ENCODE results near the gene RMRP.

DNA sequence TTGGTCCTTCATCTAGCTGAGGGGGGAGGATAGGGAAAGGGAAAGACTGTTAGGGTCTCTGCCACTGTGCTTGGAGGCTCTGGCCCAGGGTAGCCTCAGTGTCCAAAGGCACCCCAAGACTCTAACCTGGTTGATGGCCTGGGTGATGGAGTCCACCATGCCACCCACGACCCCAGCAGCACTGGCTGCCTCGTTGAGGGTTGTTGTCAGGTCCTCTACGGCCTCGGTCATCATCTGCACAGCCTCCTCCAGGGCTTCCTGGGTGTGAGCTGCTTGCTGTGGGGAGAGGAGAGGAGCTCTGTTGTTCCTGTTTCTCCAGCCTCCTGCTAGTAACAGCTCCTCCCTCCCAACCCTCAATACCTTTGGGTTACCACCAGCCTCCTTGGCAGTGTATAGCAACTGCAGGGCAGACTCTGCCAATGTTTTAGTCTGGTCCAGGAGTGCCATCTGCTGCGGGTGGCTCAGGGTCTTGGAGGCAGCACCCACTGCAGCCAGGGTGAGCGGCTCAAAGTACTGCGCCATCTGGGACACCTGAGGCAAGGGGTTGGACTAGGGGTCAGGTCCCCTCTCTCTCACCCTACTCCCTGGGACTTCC, 48.1 kb upstream of the RMRP start:
- TF ChIP-seq, protein P1, sequence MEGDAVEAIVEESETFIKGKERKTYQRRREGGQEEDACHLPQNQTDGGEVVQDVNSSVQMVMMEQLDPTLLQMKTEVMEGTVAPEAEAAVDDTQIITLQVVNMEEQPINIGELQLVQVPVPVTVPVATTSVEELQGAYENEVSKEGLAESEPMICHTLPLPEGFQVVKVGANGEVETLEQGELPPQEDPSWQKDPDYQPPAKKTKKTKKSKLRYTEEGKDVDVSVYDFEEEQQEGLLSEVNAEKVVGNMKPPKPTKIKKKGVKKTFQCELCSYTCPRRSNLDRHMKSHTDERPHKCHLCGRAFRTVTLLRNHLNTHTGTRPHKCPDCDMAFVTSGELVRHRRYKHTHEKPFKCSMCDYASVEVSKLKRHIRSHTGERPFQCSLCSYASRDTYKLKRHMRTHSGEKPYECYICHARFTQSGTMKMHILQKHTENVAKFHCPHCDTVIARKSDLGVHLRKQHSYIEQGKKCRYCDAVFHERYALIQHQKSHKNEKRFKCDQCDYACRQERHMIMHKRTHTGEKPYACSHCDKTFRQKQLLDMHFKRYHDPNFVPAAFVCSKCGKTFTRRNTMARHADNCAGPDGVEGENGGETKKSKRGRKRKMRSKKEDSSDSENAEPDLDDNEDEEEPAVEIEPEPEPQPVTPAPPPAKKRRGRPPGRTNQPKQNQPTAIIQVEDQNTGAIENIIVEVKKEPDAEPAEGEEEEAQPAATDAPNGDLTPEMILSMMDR (IDR thresholded peaks at IDR 0.05) = no peak
- TF ChIP-seq POLR2A (IDR thresholded peaks at IDR 0.05) = no peak

Measured in heart left ventricle (tissue), 13 donors.